Measurements from ENCODE around the gene CREB3L1. TPM values are rescaled to one million over a fixed set of nuclear protein-coding genes. Genes with fewer than 3 reads are reported as not detected.

Gene CREB3L1
- total RNA-seq, 1 donor from 2014 or later: under 0.01 TPM

DNA sequence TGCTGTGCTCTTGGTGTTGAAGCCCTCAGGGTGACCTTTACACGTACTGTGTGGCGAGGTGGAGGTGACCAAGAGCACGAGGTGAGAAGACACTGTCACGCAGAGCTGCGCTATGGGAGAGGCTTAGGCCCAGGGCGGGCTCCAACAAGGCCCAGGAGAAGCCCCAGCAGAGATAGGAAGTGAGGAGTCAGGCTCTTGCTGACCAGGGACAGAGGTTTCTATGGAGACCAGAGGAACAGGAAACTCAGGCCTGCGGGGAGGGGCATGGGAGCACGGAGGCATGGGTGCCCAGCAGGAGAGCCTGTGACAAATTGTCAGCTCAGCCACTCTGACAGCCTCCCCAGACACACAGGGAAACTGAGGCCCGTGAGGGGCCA lies 85.6 kb downstream of the CREB3L1 start:
- peak; percentile 93 to 94 for DNase-seq (ENCODE audit: low read depth in 2 of 2)

DNA sequence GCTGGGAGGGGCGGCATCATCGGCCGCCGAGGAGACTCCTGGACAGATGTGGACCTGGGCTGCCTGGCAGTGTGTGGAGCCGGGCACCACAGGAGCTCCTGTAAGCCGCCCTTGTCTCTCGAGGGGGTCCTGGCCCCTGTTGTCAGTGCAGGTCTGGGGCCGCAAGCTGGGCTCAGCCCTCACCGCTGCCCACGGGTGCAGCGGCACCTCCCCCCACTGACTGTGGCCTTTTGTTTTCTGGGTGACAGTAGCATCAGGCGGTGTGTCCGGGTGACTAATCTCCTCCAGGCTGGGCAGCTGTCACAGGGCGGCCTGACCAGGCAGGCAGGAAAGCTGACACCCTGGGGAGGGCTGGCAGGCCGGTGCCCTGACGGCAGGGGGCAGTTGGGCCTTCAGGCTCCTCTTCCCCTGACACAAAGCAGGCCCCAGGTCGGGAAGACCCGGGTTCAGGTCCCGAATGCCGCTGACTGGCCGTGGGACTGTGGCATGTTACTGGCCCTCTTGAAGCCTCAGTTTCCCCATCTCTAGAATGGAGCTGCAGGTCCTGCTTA lies 86.1 kb downstream of the CREB3L1 start:
- DNase-seq (ENCODE audit: low read depth in 2 of 2): peak; percentile 92 to 93

- no peak for DNase-seq (ENCODE audit: low read depth in 2 of 2)
These were observed 86.6 kb downstream of the CREB3L1 start for GRCh38 chr11:46364056-46364455.

DNA sequence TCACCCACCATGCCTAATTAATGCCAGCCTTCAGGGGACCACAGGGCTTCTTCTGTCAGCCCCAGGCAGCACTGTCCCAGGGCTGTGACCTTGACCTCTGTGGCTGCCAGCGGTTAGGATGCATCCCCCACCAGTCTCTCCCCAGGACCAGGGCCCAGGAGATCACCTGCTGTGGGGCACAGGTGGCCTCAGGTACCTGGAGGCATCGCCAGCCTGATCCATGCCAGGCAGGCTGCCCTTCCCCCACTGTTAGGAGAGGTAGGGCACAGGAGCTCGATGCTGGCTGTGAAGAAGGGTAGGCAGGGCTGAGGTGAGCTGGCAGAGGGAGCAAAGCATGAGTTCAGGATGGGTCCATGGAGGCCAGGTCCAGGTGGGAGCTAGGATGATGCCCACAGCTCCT lies 87.3 kb downstream of the CREB3L1 start:
- DNase-seq (ENCODE audit: low read depth in 2 of 2): no peak

- DNase-seq (ENCODE audit: low read depth in 2 of 2): no peak
These were observed 88.8 kb downstream of the CREB3L1 start for GRCh38 chr11:46366260-46366659.

GRCh38 chr11:46366661-46367161 lies 89.2 kb downstream of the CREB3L1 start:
- no peak for DNase-seq (ENCODE audit: low read depth in 2 of 2)

- peak in 1 of 2 donors; percentile 62 for DNase-seq (ENCODE audit: low read depth in 2 of 2)
These were observed 89.9 kb downstream of the CREB3L1 start for GRCh38 chr11:46367244-46367915.

DNA sequence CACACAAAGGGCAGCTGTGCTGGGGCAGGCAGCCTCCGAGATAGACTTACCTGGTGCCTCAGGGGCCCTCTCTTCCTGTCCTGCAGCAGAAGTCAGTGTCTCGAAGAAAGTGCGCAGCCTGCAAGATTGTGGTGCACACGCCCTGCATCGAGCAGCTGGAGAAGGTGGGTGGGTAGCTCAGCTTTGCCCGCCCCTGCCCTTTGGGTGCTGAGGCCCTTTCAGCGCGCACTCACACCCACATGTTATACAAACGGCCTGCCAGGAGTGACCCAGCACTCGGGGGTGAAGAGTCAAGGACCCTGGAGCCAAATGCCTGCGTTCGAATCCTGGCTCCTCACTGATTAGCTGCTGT lies 90.4 kb downstream of the CREB3L1 start:
- no peak for DNase-seq (ENCODE audit: low read depth in 2 of 2)

GRCh38 chr11:46369458-46370152 lies 92.1 kb downstream of the CREB3L1 start:
- peak; percentile 35 to 75 for DNase-seq (ENCODE audit: low read depth in 2 of 2)

DNA sequence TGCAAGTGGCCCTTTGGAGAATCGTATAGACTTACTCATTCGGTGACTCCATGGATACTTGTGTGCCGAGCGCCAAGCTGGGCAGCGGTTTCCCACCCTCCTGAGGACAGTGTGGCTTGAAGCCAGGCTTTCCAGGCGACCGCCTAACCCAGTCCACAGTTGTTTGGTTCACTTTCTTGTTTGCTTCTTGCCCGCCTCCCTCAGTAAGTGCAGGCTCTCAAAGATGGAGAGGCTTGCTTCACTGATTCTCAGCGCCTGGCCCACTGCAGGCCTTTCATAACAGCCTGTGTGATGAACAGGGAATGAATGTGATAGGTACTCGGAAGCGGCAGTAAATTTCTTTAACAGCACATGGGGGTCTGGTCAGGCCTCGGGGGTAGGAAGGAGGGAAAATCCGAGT lies 92.8 kb downstream of the CREB3L1 start:
- no peak for DNase-seq (ENCODE audit: low read depth in 2 of 2)

Other genes with a start within 250 kb of the CREB3L1 start
- 6.7 TPM in 2 replicates for gene PHF21A, start 156.2 kb upstream of the CREB3L1 start, total RNA-seq
- gene DGKZ, start 69.8 kb downstream of the CREB3L1 start, total RNA-seq: 51.6 and 61.3 TPM in 2 replicates
- 34.8 and 58.0 TPM in 2 replicates for gene MDK, start 104.0 kb downstream of the CREB3L1 start, total RNA-seq
- under 0.01 and 0.25 TPM in 2 replicates for gene CHRM4, start 114.1 kb downstream of the CREB3L1 start, total RNA-seq